Vagina (tissue), 2 donors: Measurements from ENCODE around the gene DPEP1. TPM values are rescaled to one million over a fixed set of nuclear protein-coding genes. Genes with fewer than 3 reads are reported as not detected.

Experiments used
- DNase-seq, 2 donors: peaks; one replicate each; pipeline ENCODE4 v3.0.0-alpha.2; 2017; ENCODE audit errors: extremely low spot score in 2 of 2
- H3K27ac ChIP-seq: fragments of 200-600 bp; sonication (generic); one replicate; pipeline ENCODE4 v1.5.1; 2019
- H3K27me3 ChIP-seq: fragments of 200-600 bp; sonication (generic); one replicate; pipeline ENCODE4 v1.5.1; 2019
- H3K36me3 ChIP-seq, 2 donors: fragments of 200-600 bp; sonication (generic); one replicate each; pipeline ENCODE4 v1.5.1; 2017 to 2019
- H3K4me1 ChIP-seq: fragments of 200-600 bp; sonication (generic); one replicate; pipeline ENCODE4 v1.5.1; 2019
- H3K4me3 ChIP-seq, 2 donors: fragments of 200-600 bp; sonication (generic); 1 replicate in 1 of 2; 2 replicates in 1 of 2; pipeline ENCODE4 v1.5.1; 2016 to 2019
- H3K9me3 ChIP-seq: fragments of 200-600 bp; sonication (generic); one replicate; pipeline ENCODE4 v1.5.1; 2019
- POLR2A ChIP-seq, 2 donors: fragments of 450-650 bp; IDR thresholded peaks; one replicate each; pipeline ENCODE4 v1.6.1; 2017; ENCODE audit warnings: antibody characterized with exemption in 2 of 2, mild to moderate bottlenecking in 2 of 2, moderate library complexity in 2 of 2
- POLR2AphosphoS5 ChIP-seq, 2 donors: sonication (generic); formaldehyde crosslinking; IDR thresholded peaks; one replicate each; pipeline ENCODE4 v1.9.0; 2017; ENCODE audit warnings: antibody characterized with exemption in 2 of 2, mild to moderate bottlenecking in 2 of 2, low read depth in 1 of 2; ENCODE audit not compliant: insufficient read depth in 1 of 2
- intact Hi-C: fragments of 100-400 bp; cut with DNase I; formaldehyde crosslinking; loops from one replicate; pipeline ENCODE4 v1.15.1; 2023
- total RNA-seq: library from RNA; depleted of rRNA; stranded (reverse); fragments of >200 nt; gene quantifications from one replicate; pipeline ENCODE4 v1.2.3, GENCODE V29; 2016
- TF ChIP-seq, protein P1 (sequence below), 3 experiments: fragments of 450-650 bp in 2 of 3; fragments of 200-600 bp in 1 of 3; sonication (generic) in 1 of 3; IDR thresholded peaks; one replicate each; pipeline ENCODE4 v1.5.1; 2017 to 2019; ENCODE audit warnings: antibody characterized with exemption in 3 of 3, mild to moderate bottlenecking in 2 of 3, moderate library complexity in 2 of 3

DPEP1 gene
- total RNA-seq, 1 donor from 2014 or later: not detected

DNA sequence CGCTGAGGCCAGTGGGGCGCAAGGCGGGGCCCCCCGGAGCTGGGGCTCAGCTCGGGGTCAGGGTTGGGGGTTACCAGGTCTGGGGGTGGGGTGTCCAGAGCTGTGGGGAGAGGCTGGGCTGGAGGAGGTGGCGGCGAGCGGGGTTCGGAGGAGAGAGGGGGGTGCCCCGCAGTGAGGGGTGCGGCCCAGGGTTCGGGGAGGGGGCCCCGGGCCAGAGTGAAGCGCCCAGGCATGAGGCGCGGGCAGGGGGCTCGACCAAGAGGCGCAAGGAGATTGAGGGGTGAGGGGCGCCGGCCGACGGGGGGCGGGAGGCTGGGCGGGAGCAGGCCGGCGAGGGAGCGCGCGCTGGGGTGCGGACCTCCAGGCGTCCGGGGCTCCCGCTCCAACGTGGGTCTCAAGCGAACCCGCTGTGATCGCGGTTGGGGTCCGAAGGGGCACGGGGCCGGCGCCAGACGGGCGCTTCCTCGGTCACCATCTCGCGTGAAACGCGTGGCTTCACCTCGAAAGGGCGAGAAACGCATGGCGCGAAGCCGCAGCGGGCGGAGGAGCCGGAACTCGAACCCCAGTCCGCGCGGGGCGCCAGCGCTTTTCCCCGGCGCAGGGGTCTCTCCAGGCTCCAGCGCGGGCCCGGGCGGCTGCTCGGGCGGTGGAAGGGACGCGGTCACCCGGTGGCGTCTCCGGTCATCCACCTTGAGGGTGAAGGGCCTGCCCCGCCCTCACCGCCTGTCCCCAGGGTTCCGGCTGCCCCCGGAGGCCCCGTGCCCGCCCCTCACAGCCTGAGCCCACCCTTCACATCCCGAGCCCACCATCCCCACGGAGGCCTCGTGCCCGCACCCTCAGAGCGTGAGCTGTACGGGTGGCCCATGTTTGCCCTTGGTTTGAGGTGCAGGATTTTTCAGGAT lies 37.0 kb upstream of the DPEP1 start:
- no peaks in the 10 kb centered on the region for H3K9me3 ChIP-seq
- intact Hi-C loops: no loop called here
- DNase-seq: no peak
- peak overlapping the region in 1 of 2 donors; percentile 43 for H3K4me3 ChIP-seq
- peaks cover 19% of the 10 kb centered on the region for H3K4me1 ChIP-seq
- peaks cover 3% of the 10 kb centered on the region for H3K27me3 ChIP-seq
- H3K36me3 ChIP-seq: no peaks in the 10 kb centered on the region
- TF ChIP-seq POLR2AphosphoS5 (IDR thresholded peaks at IDR 0.05; ENCODE audit: insufficient read depth in 1 of 2, low read depth in 1 of 2) (no peak), POLR2A (IDR thresholded peaks at IDR 0.05) (no peak)
- TF ChIP-seq, protein P1, sequence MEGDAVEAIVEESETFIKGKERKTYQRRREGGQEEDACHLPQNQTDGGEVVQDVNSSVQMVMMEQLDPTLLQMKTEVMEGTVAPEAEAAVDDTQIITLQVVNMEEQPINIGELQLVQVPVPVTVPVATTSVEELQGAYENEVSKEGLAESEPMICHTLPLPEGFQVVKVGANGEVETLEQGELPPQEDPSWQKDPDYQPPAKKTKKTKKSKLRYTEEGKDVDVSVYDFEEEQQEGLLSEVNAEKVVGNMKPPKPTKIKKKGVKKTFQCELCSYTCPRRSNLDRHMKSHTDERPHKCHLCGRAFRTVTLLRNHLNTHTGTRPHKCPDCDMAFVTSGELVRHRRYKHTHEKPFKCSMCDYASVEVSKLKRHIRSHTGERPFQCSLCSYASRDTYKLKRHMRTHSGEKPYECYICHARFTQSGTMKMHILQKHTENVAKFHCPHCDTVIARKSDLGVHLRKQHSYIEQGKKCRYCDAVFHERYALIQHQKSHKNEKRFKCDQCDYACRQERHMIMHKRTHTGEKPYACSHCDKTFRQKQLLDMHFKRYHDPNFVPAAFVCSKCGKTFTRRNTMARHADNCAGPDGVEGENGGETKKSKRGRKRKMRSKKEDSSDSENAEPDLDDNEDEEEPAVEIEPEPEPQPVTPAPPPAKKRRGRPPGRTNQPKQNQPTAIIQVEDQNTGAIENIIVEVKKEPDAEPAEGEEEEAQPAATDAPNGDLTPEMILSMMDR (IDR thresholded peaks at IDR 0.05): no peak
- H3K27ac ChIP-seq: no peak overlapping the region

DNA sequence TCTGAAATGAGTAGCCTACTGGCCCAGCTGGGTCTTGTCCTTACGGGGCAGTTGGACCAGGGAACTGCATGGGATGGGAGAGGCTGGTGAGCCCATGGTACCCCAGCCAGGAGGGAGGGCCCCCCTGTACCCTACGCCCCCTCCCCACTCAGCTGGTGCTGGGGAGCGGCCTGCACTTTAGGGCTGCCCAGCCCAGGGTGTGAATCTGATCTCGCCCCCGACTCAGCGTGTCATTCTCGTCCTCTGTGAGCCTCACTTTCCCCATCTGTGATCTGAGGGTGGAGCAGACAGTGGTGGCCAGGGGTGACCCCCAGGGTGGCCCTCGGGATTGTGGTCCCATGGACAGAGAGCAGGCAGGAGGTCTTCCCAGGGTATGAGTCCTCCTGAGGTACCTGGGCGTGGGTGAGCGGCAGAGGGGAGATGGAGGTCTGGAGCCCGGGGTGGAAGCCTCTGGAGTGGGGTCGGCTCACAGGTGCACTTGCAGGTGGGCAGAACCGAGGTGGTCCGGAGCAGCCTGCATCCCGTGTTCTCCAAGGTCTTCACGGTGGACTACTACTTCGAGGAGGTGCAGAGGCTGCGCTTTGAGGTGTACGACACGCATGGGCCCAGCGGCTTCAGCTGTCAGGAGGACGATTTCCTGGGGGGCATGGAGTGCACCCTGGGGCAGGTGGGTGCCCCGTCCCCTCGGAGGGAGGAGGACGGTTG lies 36.2 kb upstream of the DPEP1 start:
- Histone ChIP-seq H3K4me3 (no peak overlapping the region), H3K9me3 (no peaks in the 10 kb centered on the region), H3K27ac (no peak overlapping the region), H3K27me3 (peaks cover 3% of the 10 kb centered on the region), H3K4me1 (peaks cover 27% of the 10 kb centered on the region), H3K36me3 (no peaks in the 10 kb centered on the region)
- DNase-seq: no peak
- intact Hi-C loops: no loop called here
- TF ChIP-seq, protein P1 (IDR thresholded peaks at IDR 0.05): no peak
- no peak for TF ChIP-seq POLR2A (IDR thresholded peaks at IDR 0.05)
- no peak for TF ChIP-seq POLR2AphosphoS5 (IDR thresholded peaks at IDR 0.05; ENCODE audit: insufficient read depth in 1 of 2, low read depth in 1 of 2)

DNA sequence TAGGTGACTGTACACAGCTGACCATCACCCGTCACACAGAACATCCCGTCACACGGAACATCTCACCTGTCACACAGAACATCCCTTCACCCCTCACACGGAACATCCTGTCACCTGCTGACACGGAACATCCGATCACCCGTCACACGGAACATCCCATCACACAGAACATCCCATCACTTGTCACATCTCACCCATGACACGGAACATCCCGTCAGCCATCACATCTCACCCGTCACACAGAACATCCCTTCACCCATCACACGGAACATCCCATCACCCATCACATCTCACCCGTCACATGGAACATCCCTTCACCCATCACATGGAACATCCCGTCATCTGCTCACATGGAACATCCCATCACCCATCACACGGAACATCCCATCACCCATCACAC lies 34.1 kb upstream of the DPEP1 start:
- Histone ChIP-seq H3K4me3 (no peak overlapping the region), H3K9me3 (no peaks in the 10 kb centered on the region), H3K27me3 (peaks cover 3% of the 10 kb centered on the region), H3K4me1 (peaks cover 29% of the 10 kb centered on the region), H3K27ac (no peak overlapping the region), H3K36me3 (no peaks in the 10 kb centered on the region)
- TF ChIP-seq, protein P1 (IDR thresholded peaks at IDR 0.05): no peak
- no peak for TF ChIP-seq POLR2AphosphoS5 (IDR thresholded peaks at IDR 0.05; ENCODE audit: insufficient read depth in 1 of 2, low read depth in 1 of 2)
- TF ChIP-seq POLR2A (IDR thresholded peaks at IDR 0.05): no peak
- no peak for DNase-seq
- intact Hi-C loops: no loop called here

DNA sequence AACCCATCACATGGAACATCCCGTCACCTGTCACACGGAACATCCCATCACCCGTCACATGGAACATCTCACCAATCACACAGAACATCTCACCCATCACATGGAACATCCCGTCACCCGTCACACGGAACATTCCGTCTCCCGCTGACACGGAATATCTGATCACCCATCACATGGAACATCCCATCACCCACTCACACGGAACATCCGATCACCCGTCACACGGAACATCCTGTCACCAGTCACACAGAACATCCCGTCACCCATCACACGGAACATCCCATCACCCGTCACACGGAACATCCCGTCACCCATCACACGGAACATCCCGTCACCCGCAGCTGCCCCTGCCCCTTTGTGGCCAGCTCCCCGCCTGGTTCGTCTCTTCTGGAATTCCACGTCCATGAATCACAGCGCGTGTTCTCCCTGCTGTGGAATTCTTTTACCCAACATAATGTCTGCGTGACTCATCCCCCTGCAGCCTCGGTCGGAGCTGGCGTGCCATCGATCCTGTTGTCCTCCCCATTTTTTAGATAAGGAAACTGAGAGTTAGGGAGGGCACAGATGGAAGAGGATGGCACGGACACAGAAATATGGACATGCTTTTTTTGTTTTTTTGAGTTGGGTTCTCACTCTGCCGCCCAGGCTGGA lies 32.3 kb upstream of the DPEP1 start:
- no peaks in the 10 kb centered on the region for H3K27me3 ChIP-seq
- no peak overlapping the region for H3K4me3 ChIP-seq
- H3K4me1 ChIP-seq: peaks cover 14% of the 10 kb centered on the region
- H3K9me3 ChIP-seq: no peaks in the 10 kb centered on the region
- no peaks in the 10 kb centered on the region for H3K36me3 ChIP-seq
- intact Hi-C loops: no loop called here
- no peak for DNase-seq
- H3K27ac ChIP-seq: no peak overlapping the region
- TF ChIP-seq POLR2A (IDR thresholded peaks at IDR 0.05) (no peak), POLR2AphosphoS5 (IDR thresholded peaks at IDR 0.05; ENCODE audit: insufficient read depth in 1 of 2, low read depth in 1 of 2) (no peak)
- TF ChIP-seq, protein P1 (IDR thresholded peaks at IDR 0.05): no peak
